HL-60/S4 (cell line): ENCODE measurements around the gene OR14I1.
"Not testable (repeated sequence)": the region's sequence is repeated elsewhere in the genome, so short reads cannot be mapped to it uniquely, and the experiment has no call there.

Experiments used
- in situ Hi-C: fragments of 300-500 bp; cut with MboI; formaldehyde crosslinking; loops from 2 replicates; pipeline ENCODE4 v1.14.3; 2022; ENCODE audit warnings: low sequenced_read_pairs

The OR14I1 gene

GRCh38 chr1:248688527-248689298 is 13.9 kb downstream of the OR14I1 start:
- in situ Hi-C loops = no loop called here

GRCh38 chr1:248686815-248687214 is 15.8 kb downstream of the OR14I1 start:
- in situ Hi-C loops = no loop called here

GRCh38 chr1:248681651-248682050 is 20.9 kb downstream of the OR14I1 start:
- in situ Hi-C loops = no loop called here

GRCh38 chr1:248670003-248670402 is 32.6 kb downstream of the OR14I1 start:
- in situ Hi-C loops = no loop called here

- in situ Hi-C loops = not testable (repeated sequence)
Measured at GRCh38 chr1:248663453-248664328, 38.9 kb downstream of the OR14I1 start.

- in situ Hi-C loops = not testable (repeated sequence)
Measured at GRCh38 chr1:248656797-248657196, 45.8 kb downstream of the OR14I1 start.

- in situ Hi-C loops = not testable (repeated sequence)
Measured at GRCh38 chr1:248655354-248655753, 47.2 kb downstream of the OR14I1 start, which contains the start of gene OR2T27. OR2T27 (minus strand) TSS chr1:248655528; CDS start chr1:248650884, 4,644 bp downstream.
